Activated T-cell treated with anti-CD3 and anti-CD28 coated beads, Interleukin-2, amount 50 U/mL, for 4 hours (primary cell): ENCODE data around the gene OPTC. TPM values are rescaled to one million over a fixed set of nuclear protein-coding genes. Genes with fewer than 3 reads are reported as not detected.

ENCODE experiments used
- ATAC-seq, 2 donors: fragments of 200-7000 bp; cut with Tn5 transposase; one replicate each; pipeline ENCODE4 v1.10.0; 2021
- DNase-seq: peaks from one replicate; pipeline ENCODE4 v3.0.0-alpha.2; 2020
- H3K27me3 Mint-ChIP-seq: one replicate; pipeline ENCODE4 v1.8.0; 2021; ENCODE audit warnings: low read depth, mixed read lengths
- H3K36me3 Mint-ChIP-seq: one replicate; pipeline ENCODE4 v1.8.0; 2022; ENCODE audit warnings: mixed read lengths; ENCODE audit not compliant: insufficient read depth
- H3K4me1 Mint-ChIP-seq: one replicate; pipeline ENCODE4 v1.8.0; 2021; ENCODE audit warnings: low read depth, mixed read lengths
- H3K4me3 Mint-ChIP-seq: one replicate; pipeline ENCODE4 v1.8.0; 2021; ENCODE audit warnings: mild to moderate bottlenecking, moderate library complexity, mixed read lengths
- H3K9me3 Mint-ChIP-seq: one replicate; pipeline ENCODE4 v1.8.0; 2021; ENCODE audit warnings: mixed read lengths
- total RNA-seq, 3 donors: library from RNA; stranded (reverse); gene quantifications; one replicate each; pipeline ENCODE4 v1.2.1, GENCODE V29; 2021

Gene OPTC
- total RNA-seq, 3 donors from 2014 or later = not detected

- no peak for ATAC-seq
- DNase-seq = no peak
- no peak overlapping the region for H3K4me3 Mint-ChIP-seq
- no peaks in the 10 kb centered on the region for H3K36me3 Mint-ChIP-seq
- no peaks in the 10 kb centered on the region for H3K27me3 Mint-ChIP-seq
- no peaks in the 10 kb centered on the region for H3K4me1 Mint-ChIP-seq
- no peaks in the 10 kb centered on the region for H3K9me3 Mint-ChIP-seq
Measured at GRCh38 chr1:203521812-203522211, 27.9 kb downstream of the OPTC start.

GRCh38 chr1:203522237-203522636 is 28.3 kb downstream of the OPTC start:
- DNase-seq (no peak), ATAC-seq (no peak)
- Mint-ChIP-seq H3K36me3 (no peaks in the 10 kb centered on the region), H3K4me3 (no peak overlapping the region), H3K9me3 (no peaks in the 10 kb centered on the region), H3K27me3 (peaks cover under 1% of the 10 kb centered on the region), H3K4me1 (no peaks in the 10 kb centered on the region)

- Mint-ChIP-seq H3K36me3 (no peaks in the 10 kb centered on the region), H3K4me3 (no peak overlapping the region), H3K27me3 (peaks cover 1% of the 10 kb centered on the region), H3K9me3 (no peaks in the 10 kb centered on the region), H3K4me1 (no peaks in the 10 kb centered on the region)
- DNase-seq (no peak), ATAC-seq (no peak)
Measured at GRCh38 chr1:203523667-203524066, 29.7 kb downstream of the OPTC start.

GRCh38 chr1:203524152-203524551 is 30.2 kb downstream of the OPTC start:
- H3K27me3 Mint-ChIP-seq = peaks cover 1% of the 10 kb centered on the region
- H3K4me1 Mint-ChIP-seq = no peaks in the 10 kb centered on the region
- no peaks in the 10 kb centered on the region for H3K36me3 Mint-ChIP-seq
- ATAC-seq (no peak), DNase-seq (no peak)
- H3K4me3 Mint-ChIP-seq = no peak overlapping the region
- no peaks in the 10 kb centered on the region for H3K9me3 Mint-ChIP-seq

- Mint-ChIP-seq H3K9me3 (no peaks in the 10 kb centered on the region), H3K36me3 (no peaks in the 10 kb centered on the region)
Measured at GRCh38 chr1:203524824-203525223, 30.9 kb downstream of the OPTC start.

GRCh38 chr1:203525685-203526084 is 31.7 kb downstream of the OPTC start:
- Mint-ChIP-seq H3K4me1 (no peaks in the 10 kb centered on the region), H3K4me3 (no peak overlapping the region), H3K9me3 (no peaks in the 10 kb centered on the region), H3K27me3 (peaks cover 1% of the 10 kb centered on the region), H3K36me3 (no peaks in the 10 kb centered on the region)
- DNase-seq = no peak
- ATAC-seq = no peak

More at GRCh38 chr1:203524824-203525223, 30.9 kb downstream of the OPTC start:
- H3K4me3 Mint-ChIP-seq = no peak overlapping the region
- no peaks in the 10 kb centered on the region for H3K4me1 Mint-ChIP-seq
- H3K27me3 Mint-ChIP-seq = peaks cover 1% of the 10 kb centered on the region
- DNase-seq (no peak), ATAC-seq (no peak)

GRCh38 chr1:203526130-203526529 is 32.2 kb downstream of the OPTC start:
- no peak for ATAC-seq
- Mint-ChIP-seq H3K9me3 (no peaks in the 10 kb centered on the region), H3K4me1 (no peaks in the 10 kb centered on the region), H3K4me3 (no peak overlapping the region), H3K27me3 (peaks cover 1% of the 10 kb centered on the region), H3K36me3 (no peaks in the 10 kb centered on the region)
- DNase-seq = no peak

- H3K9me3 Mint-ChIP-seq = no peaks in the 10 kb centered on the region
- DNase-seq = no peak
- ATAC-seq = no peak
- peaks cover 1% of the 10 kb centered on the region for H3K27me3 Mint-ChIP-seq
- H3K36me3 Mint-ChIP-seq = no peaks in the 10 kb centered on the region
- no peaks in the 10 kb centered on the region for H3K4me1 Mint-ChIP-seq
- no peak overlapping the region for H3K4me3 Mint-ChIP-seq
Measured at GRCh38 chr1:203526572-203526971, 32.6 kb downstream of the OPTC start.

- no peaks in the 10 kb centered on the region for H3K4me1 Mint-ChIP-seq
- ATAC-seq (no peak), DNase-seq (no peak)
- no peaks in the 10 kb centered on the region for H3K9me3 Mint-ChIP-seq
- no peak overlapping the region for H3K4me3 Mint-ChIP-seq
- peaks cover 1% of the 10 kb centered on the region for H3K27me3 Mint-ChIP-seq
- no peaks in the 10 kb centered on the region for H3K36me3 Mint-ChIP-seq
Measured at GRCh38 chr1:203527013-203527412, 33.1 kb downstream of the OPTC start.

GRCh38 chr1:203528063-203528462 is 34.1 kb downstream of the OPTC start:
- Mint-ChIP-seq H3K36me3 (no peaks in the 10 kb centered on the region), H3K4me3 (no peak overlapping the region), H3K9me3 (no peaks in the 10 kb centered on the region), H3K4me1 (no peaks in the 10 kb centered on the region), H3K27me3 (peaks cover 1% of the 10 kb centered on the region)
- DNase-seq = no peak
- no peak for ATAC-seq

- H3K36me3 Mint-ChIP-seq = no peaks in the 10 kb centered on the region
- H3K27me3 Mint-ChIP-seq = peaks cover 1% of the 10 kb centered on the region
- no peak for DNase-seq
- H3K9me3 Mint-ChIP-seq = no peaks in the 10 kb centered on the region
- no peak overlapping the region for H3K4me3 Mint-ChIP-seq
- H3K4me1 Mint-ChIP-seq = no peaks in the 10 kb centered on the region
- no peak for ATAC-seq
Measured at GRCh38 chr1:203528976-203529835, 35.3 kb downstream of the OPTC start.

GRCh38 chr1:203531063-203531462 is 37.1 kb downstream of the OPTC start:
- Mint-ChIP-seq H3K4me3 (no peak overlapping the region), H3K4me1 (no peaks in the 10 kb centered on the region), H3K36me3 (no peaks in the 10 kb centered on the region), H3K9me3 (no peaks in the 10 kb centered on the region), H3K27me3 (peaks cover 1% of the 10 kb centered on the region)
- ATAC-seq (no peak), DNase-seq (no peak)

- Mint-ChIP-seq H3K4me1 (no peaks in the 10 kb centered on the region), H3K36me3 (no peaks in the 10 kb centered on the region), H3K4me3 (no peak overlapping the region), H3K9me3 (no peaks in the 10 kb centered on the region), H3K27me3 (no peaks in the 10 kb centered on the region)
- DNase-seq (no peak), ATAC-seq (no peak)
Measured at GRCh38 chr1:203534012-203534411, 40.1 kb downstream of the OPTC start.

GRCh38 chr1:203534526-203534925 is 40.6 kb downstream of the OPTC start:
- H3K9me3 Mint-ChIP-seq = no peaks in the 10 kb centered on the region
- H3K4me1 Mint-ChIP-seq = no peaks in the 10 kb centered on the region
- no peak overlapping the region for H3K4me3 Mint-ChIP-seq
- DNase-seq = no peak
- H3K27me3 Mint-ChIP-seq = no peaks in the 10 kb centered on the region
- no peaks in the 10 kb centered on the region for H3K36me3 Mint-ChIP-seq
- no peak for ATAC-seq

GRCh38 chr1:203536575-203536974 is 42.6 kb downstream of the OPTC start:
- H3K4me1 Mint-ChIP-seq = no peaks in the 10 kb centered on the region
- H3K4me3 Mint-ChIP-seq = no peak overlapping the region
- no peaks in the 10 kb centered on the region for H3K36me3 Mint-ChIP-seq
- ATAC-seq (no peak), DNase-seq (no peak)
- no peaks in the 10 kb centered on the region for H3K9me3 Mint-ChIP-seq
- no peaks in the 10 kb centered on the region for H3K27me3 Mint-ChIP-seq
